HFF-Myc (cell line): ENCODE measurements around the gene TMEM150B.

ENCODE experiments used
- DNase-seq: peaks from one replicate; pipeline ENCODE4 v3.0.0-alpha.2; 2011; ENCODE audit warnings: low read depth; ENCODE audit errors: extremely low read depth
- H3K4me3 ChIP-seq: replicated peaks from 2 replicates; pipeline ENCODE4 v1.5.1; 2011; ENCODE audit warnings: low read depth, mild to moderate bottlenecking, control low read depth, low read length
- CTCF ChIP-seq: IDR thresholded peaks from 2 replicates; pipeline ENCODE4 v1.5.1; 2012; ENCODE audit warnings: mild to moderate bottlenecking, low read depth, low read length, control low read depth; ENCODE audit errors: missing control alignments

The TMEM150B gene

DNA sequence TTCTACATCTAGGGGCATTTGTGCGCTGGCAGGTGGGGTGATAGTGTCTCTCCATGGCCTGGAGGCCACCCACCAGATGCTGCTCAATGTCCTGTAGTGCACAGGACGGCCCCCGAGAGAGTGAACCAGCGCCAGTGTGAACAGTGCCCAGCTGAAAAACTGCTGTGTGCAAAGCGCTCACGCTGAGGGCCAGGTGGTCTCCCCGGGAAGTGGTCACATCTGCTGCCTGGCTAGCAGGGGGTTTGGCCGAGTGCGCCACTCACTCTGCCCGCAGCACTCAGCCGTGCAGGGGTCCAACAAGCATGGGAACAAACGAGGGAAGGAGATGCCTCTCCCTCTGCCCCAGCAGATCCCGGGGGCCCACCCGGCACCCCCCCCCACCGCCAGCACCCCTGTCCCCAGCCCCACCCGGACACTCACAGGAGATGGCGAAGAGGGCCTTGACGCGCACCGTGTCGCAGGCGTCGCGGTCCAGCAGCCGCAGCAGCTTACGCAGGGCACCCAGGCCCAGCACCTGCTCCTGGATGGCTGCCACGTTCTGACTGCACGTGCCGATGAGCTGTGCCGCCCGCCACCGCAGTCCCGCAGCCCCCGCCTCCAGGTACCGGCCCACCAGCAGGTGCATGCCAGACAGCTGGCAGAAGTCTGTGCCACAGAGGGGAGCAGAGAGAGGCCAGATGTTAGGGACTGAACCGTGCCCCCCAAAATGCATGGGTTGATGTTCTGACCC lies 51.0 kb downstream of the TMEM150B start:
- no peak for DNase-seq
- H3K4me3 ChIP-seq = no peak overlapping the region
- no peak for TF ChIP-seq CTCF

DNA sequence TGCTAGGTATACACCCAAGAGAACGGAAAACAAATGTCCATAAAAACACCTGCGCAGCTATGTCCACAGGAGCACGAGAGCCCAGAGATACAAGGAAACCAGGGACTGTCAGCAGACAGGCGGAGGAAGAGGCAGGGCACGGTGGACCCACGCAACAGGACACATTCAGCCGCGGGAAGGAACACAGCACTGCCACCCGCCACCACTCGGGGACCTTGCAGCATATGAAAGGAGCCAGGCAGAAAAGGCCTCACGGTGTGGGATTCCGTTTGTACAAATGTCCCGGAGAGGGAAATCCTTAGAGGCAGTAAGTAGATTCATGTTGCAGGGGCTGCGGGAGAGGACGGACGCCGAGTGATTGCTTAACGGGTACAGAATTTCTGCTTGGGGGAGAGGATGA lies 53.0 kb downstream of the TMEM150B start:
- no peak for TF ChIP-seq CTCF
- H3K4me3 ChIP-seq = no peak overlapping the region
- no peak for DNase-seq

- no peak overlapping the region for H3K4me3 ChIP-seq
- TF ChIP-seq CTCF = no peak
- no peak for DNase-seq
Measured at GRCh38 chr19:55270172-55270942, 54.8 kb downstream of the TMEM150B start.

- DNase-seq = no peak
- H3K4me3 ChIP-seq = no peak overlapping the region
- no peak for TF ChIP-seq CTCF
Measured at GRCh38 chr19:55269299-55269698, 55.8 kb downstream of the TMEM150B start.

DNA sequence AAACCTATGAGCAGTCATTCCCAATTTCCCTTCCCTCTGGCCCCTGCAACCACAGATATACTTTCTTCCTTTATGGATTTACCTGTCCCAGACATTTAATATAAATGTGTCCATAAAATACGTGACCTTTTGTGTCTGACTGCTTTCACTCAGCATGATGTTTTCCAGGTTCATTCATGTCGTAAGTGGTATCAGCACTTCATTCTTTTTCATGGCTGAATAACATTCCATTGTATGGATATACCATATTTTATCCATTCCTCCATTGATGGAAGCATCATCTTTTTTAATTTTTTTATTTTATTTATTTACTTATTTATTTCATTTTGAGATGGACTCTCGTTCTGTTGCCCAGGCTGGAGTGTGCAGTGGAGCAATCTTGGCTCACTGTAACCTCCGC lies 58.3 kb downstream of the TMEM150B start:
- TF ChIP-seq CTCF = no peak
- H3K4me3 ChIP-seq = no peak overlapping the region

DNA sequence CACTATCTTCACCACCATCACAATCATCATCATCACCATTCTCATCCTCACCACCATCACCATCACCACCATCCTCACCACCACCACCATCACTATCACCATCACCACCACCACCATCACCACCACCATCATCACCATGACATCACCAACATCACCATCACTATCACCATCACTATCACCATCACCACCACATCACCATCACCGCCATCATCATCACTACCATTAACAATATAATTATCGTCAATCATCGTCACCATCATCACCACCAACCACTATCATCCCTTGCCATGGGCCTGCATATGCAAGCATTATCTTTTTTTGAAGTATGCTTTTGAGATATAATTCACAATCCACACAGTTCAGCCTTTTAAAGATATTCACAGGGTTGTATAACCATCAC lies 58.7 kb downstream of the TMEM150B start:
- no peak for DNase-seq
- TF ChIP-seq CTCF = no peak
- H3K4me3 ChIP-seq = no peak overlapping the region

More for the DNA sequence above, 58.3 kb downstream of the TMEM150B start:
- DNase-seq = no peak
